ENCODE measurements around the gene NOP16.

The NOP16 gene

DNA sequence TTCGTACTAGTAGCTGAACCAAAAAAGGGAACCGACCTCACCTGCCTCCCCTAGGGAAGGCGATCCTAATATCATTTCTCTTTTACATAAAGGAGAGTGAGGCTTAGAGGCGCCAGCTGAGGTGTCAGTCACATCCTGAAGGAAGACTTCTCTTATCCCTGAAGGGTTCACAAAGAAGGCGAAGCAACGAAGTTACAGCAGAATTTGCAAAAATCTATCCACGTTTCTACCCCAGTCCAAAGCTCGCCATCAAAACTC, 26.2 kb downstream of the NOP16 start:
- H3K36me3 ChIP-seq (replicated peaks; ENCODE audit: insufficient read depth, low read length), result no peaks in the 10 kb centered on the region
- H3K9ac ChIP-seq (ENCODE audit: low read length), result peak overlapping the region; percentile 3; the same call in 1 of the 2 replicates
- peak overlapping the region; percentile 95 for H3K4me3 ChIP-seq (ENCODE audit: low read length)
- 0 out of 2 replicates have a peak, but pooled peaks cover 5% of the 10 kb centered on the region for H3K4me1 ChIP-seq (ENCODE audit: low read length)
- H3K27ac ChIP-seq (ENCODE audit: low read length), result no peak overlapping the region
- no peaks in the 10 kb centered on the region for H3K9me3 ChIP-seq (replicated peaks; ENCODE audit: insufficient read depth, low read length)
- no peaks in the 10 kb centered on the region for H4K20me1 ChIP-seq (ENCODE audit: insufficient read depth, low read length)
- peaks cover 20% of the 10 kb centered on the region for H3K27me3 ChIP-seq (replicated peaks; ENCODE audit: insufficient read depth, low read length)
- H2AFZ ChIP-seq (ENCODE audit: low read length), result peak overlapping the region; percentile 85
- peak overlapping the region; percentile 77 for H3K4me2 ChIP-seq (ENCODE audit: low read depth, low read length)
- H3F3A ChIP-seq (ENCODE audit: insufficient read depth, low read length), result no peaks in the 10 kb centered on the region; the same call in 1 of the 2 replicates
- no peak for TF ChIP-seq EZH2phosphoT487 (IDR thresholded peaks at IDR 0.05; ENCODE audit: low read length)
- TF ChIP-seq EZH2 (optimal IDR thresholded peaks at IDR 0.05; ENCODE audit: low read depth, low read length), result no peak
- no peak for TF ChIP-seq CTCF (IDR thresholded peaks at IDR 0.05; ENCODE audit: low read length)
- H3K79me2 ChIP-seq (ENCODE audit: low read length), result peaks cover 27% of the 10 kb centered on the region
- no peaks in the 10 kb centered on the region for H3K9me2 ChIP-seq (replicated peaks; ENCODE audit: insufficient read depth, low read length)
- no peak for DNase-seq

- H3K9ac ChIP-seq (ENCODE audit: low read length), result peak within 1 kb of the TSS; percentile 79
- H3K4me3 ChIP-seq (ENCODE audit: low read length), result peak within 1 kb of the TSS; percentile 95
- H3K79me2 ChIP-seq (ENCODE audit: low read length), result peaks cover 29% of the 10 kb centered on the region
- no peak for TF ChIP-seq EZH2 (optimal IDR thresholded peaks at IDR 0.05; ENCODE audit: low read depth, low read length)
- peak; percentile 36 for TF ChIP-seq CTCF (IDR thresholded peaks at IDR 0.05; ENCODE audit: low read length)
- no peak for TF ChIP-seq EZH2phosphoT487 (IDR thresholded peaks at IDR 0.05; ENCODE audit: low read length)
- no peaks in the 10 kb centered on the region for H3K36me3 ChIP-seq (replicated peaks; ENCODE audit: insufficient read depth, low read length)
- no peaks in the 10 kb centered on the region for H3K9me3 ChIP-seq (replicated peaks; ENCODE audit: insufficient read depth, low read length)
- peaks cover 18% of the 10 kb centered on the region for H3K27me3 ChIP-seq (replicated peaks; ENCODE audit: insufficient read depth, low read length)
- H3K9me2 ChIP-seq (replicated peaks; ENCODE audit: insufficient read depth, low read length), result no peaks in the 10 kb centered on the region
- H4K20me1 ChIP-seq (ENCODE audit: insufficient read depth, low read length), result no peaks in the 10 kb centered on the region
- H3F3A ChIP-seq (ENCODE audit: insufficient read depth, low read length), result no peaks in the 10 kb centered on the region; the same call in 1 of the 2 replicates
- H3K27ac ChIP-seq (ENCODE audit: low read length), result no peak within 1 kb of the TSS
- peak; percentile 95 for DNase-seq
- H3K4me2 ChIP-seq (ENCODE audit: low read depth, low read length), result peak within 1 kb of the TSS; percentile 77
- H2AFZ ChIP-seq (ENCODE audit: low read length), result peak within 1 kb of the TSS; percentile 86
- 0 out of 2 replicates have a peak, but pooled peaks cover 5% of the 10 kb centered on the region for H3K4me1 ChIP-seq (ENCODE audit: low read length)
Measured at GRCh38 chr5:176361437-176362232, 26.8 kb downstream of the NOP16 start, which contains the start of gene KIAA1191. KIAA1191 (minus strand) TSS chr5:176361764; CDS start chr5:176359508, 2,256 bp downstream.

- peak overlapping the region; percentile 79 for H3K9ac ChIP-seq (ENCODE audit: low read length)
- H2AFZ ChIP-seq (ENCODE audit: low read length), result peak overlapping the region; percentile 86
- no peaks in the 10 kb centered on the region for H3K9me2 ChIP-seq (replicated peaks; ENCODE audit: insufficient read depth, low read length)
- peaks cover 36% of the 10 kb centered on the region for H3K79me2 ChIP-seq (ENCODE audit: low read length)
- no peaks in the 10 kb centered on the region for H3K36me3 ChIP-seq (replicated peaks; ENCODE audit: insufficient read depth, low read length)
- peak; percentile 11 for DNase-seq
- no peaks in the 10 kb centered on the region for H4K20me1 ChIP-seq (ENCODE audit: insufficient read depth, low read length)
- H3K9me3 ChIP-seq (replicated peaks; ENCODE audit: insufficient read depth, low read length), result no peaks in the 10 kb centered on the region
- H3K27ac ChIP-seq (ENCODE audit: low read length), result no peak overlapping the region
- peak overlapping the region; percentile 95 for H3K4me3 ChIP-seq (ENCODE audit: low read length)
- 0 out of 2 replicates have a peak, but pooled peaks cover 5% of the 10 kb centered on the region for H3K4me1 ChIP-seq (ENCODE audit: low read length)
- H3K27me3 ChIP-seq (replicated peaks; ENCODE audit: insufficient read depth, low read length), result peaks cover 11% of the 10 kb centered on the region
- no peaks in the 10 kb centered on the region; the same call in 1 of the 2 replicates for H3F3A ChIP-seq (ENCODE audit: insufficient read depth, low read length)
- peak overlapping the region; percentile 77 for H3K4me2 ChIP-seq (ENCODE audit: low read depth, low read length)
- TF ChIP-seq EZH2phosphoT487 (IDR thresholded peaks at IDR 0.05; ENCODE audit: low read length), result no peak
- TF ChIP-seq EZH2 (optimal IDR thresholded peaks at IDR 0.05; ENCODE audit: low read depth, low read length), result no peak
- TF ChIP-seq CTCF (IDR thresholded peaks at IDR 0.05; ENCODE audit: low read length), result no peak
Measured at GRCh38 chr5:176360894-176361436, 27.4 kb downstream of the NOP16 start.

Measured in MM.1S (cell line).